HG02798 (cell line): ENCODE data around the gene GGCX.
"Not testable (repeated sequence)": the region's sequence is repeated elsewhere in the genome, so short reads cannot be mapped to it uniquely, and the experiment has no call there.

Source experiments
- ATAC-seq: cut with Tn5 transposase; IDR thresholded peaks from one replicate; pipeline ENCODE4 v1.9.1; 2021; ENCODE audit warnings: mild to moderate bottlenecking; ENCODE audit not compliant: unreplicated experiment, poor library complexity

The GGCX gene

GRCh38 chr2:85544915-85545779, 16.1 kb downstream of the GGCX start:
- ATAC-seq = not testable (repeated sequence)

- not testable (repeated sequence) for ATAC-seq
Measured at GRCh38 chr2:85544254-85544691, 17.0 kb downstream of the GGCX start.

GRCh38 chr2:85542777-85543176, 18.5 kb downstream of the GGCX start:
- no peak for ATAC-seq

GRCh38 chr2:85541753-85542457, 19.4 kb downstream of the GGCX start:
- ATAC-seq = no peak

- no peak for ATAC-seq
Measured at GRCh38 chr2:85541262-85541661, 20.0 kb downstream of the GGCX start.

- ATAC-seq = no peak
Measured at GRCh38 chr2:85540133-85540648, 21.1 kb downstream of the GGCX start.

GRCh38 chr2:85539361-85540132, 21.7 kb downstream of the GGCX start:
- ATAC-seq = peak; percentile 45

GRCh38 chr2:85538507-85539360, 22.6 kb downstream of the GGCX start, which contains the start of gene MAT2A:
MAT2A (plus strand) TSS chr2:85539168; CDS start chr2:85539288, 120 bp downstream.
- peak; percentile 77 for ATAC-seq

GRCh38 chr2:85537600-85538506, 23.4 kb downstream of the GGCX start:
- no peak for ATAC-seq

GRCh38 chr2:85536479-85536878, 24.8 kb downstream of the GGCX start:
- ATAC-seq = no peak

- ATAC-seq = no peak
Measured at GRCh38 chr2:85534881-85535280, 26.4 kb downstream of the GGCX start.

GRCh38 chr2:85534099-85534498, 27.2 kb downstream of the GGCX start:
- ATAC-seq = no peak

GRCh38 chr2:85531589-85531988, 29.7 kb downstream of the GGCX start:
- no peak for ATAC-seq

- no peak for ATAC-seq
Measured at GRCh38 chr2:85529809-85530208, 31.5 kb downstream of the GGCX start.

GRCh38 chr2:85528355-85528754, 32.9 kb downstream of the GGCX start:
- no peak for ATAC-seq

- ATAC-seq = no peak
Measured at GRCh38 chr2:85527787-85528186, 33.5 kb downstream of the GGCX start.

- no peak for ATAC-seq
Measured at GRCh38 chr2:85525567-85525966, 35.7 kb downstream of the GGCX start.

GRCh38 chr2:85525029-85525428, 36.3 kb downstream of the GGCX start:
- ATAC-seq = no peak
